Measurements from ENCODE around the gene VEGFD. TPM values are rescaled to one million over a fixed set of nuclear protein-coding genes. Genes with fewer than 3 reads are reported as not detected.

The VEGFD gene
- total and polyA plus RNA-seq, 2 donors from 2014 or later = 1.2 to 1.5 TPM

GRCh38 chrX:15320297-15320696 lies 63.9 kb downstream of the VEGFD start:
- Histone ChIP-seq H3K9ac (ENCODE audit: low read length in 3 of 3) (no peak overlapping the region), H3K36me3 (ENCODE audit: control insufficient read depth in 2 of 3, insufficient read depth in 3 of 3, low read length in 3 of 3) (peaks cover 0 to 4% (median 2%) of the 10 kb centered on the region in 3 donors), H3K4me1 (ENCODE audit: control insufficient read depth in 2 of 3, insufficient read depth in 2 of 3, low read depth in 1 of 3, low read length in 3 of 3) (no peaks in the 10 kb centered on the region), H3K27ac (ENCODE audit: low read depth in 2 of 2, low read length in 2 of 2) (no peak overlapping the region), H3K9me3 (ENCODE audit: control insufficient read depth in 2 of 3, insufficient read depth in 1 of 3, low read length in 3 of 3) (no peaks in the 10 kb centered on the region), H3K27me3 (ENCODE audit: control insufficient read depth, insufficient read depth, low read length) (peaks cover 6% of the 10 kb centered on the region), H3K4me3 (ENCODE audit: low read length in 3 of 3) (no peak overlapping the region)
- intact Hi-C loops (cut with DNase I) = no loop called here
- no peak for TF ChIP-seq CTCF (IDR thresholded peaks at IDR 0.05; ENCODE audit: borderline replicate concordance, extremely low read depth, insufficient read depth)
- no peak for DNase-seq
- no peak for FAIRE-seq

GRCh38 chrX:15319075-15319474 lies 65.1 kb downstream of the VEGFD start:
- Histone ChIP-seq H3K27ac (ENCODE audit: low read depth in 2 of 2, low read length in 2 of 2) (no peak overlapping the region), H3K4me1 (ENCODE audit: control insufficient read depth in 2 of 3, insufficient read depth in 2 of 3, low read depth in 1 of 3, low read length in 3 of 3) (no peaks in the 10 kb centered on the region), H3K9me3 (ENCODE audit: control insufficient read depth in 2 of 3, insufficient read depth in 1 of 3, low read length in 3 of 3) (no peaks in the 10 kb centered on the region), H3K36me3 (ENCODE audit: control insufficient read depth in 2 of 3, insufficient read depth in 3 of 3, low read length in 3 of 3) (no peaks in the 10 kb centered on the region), H3K9ac (ENCODE audit: low read length in 3 of 3) (no peak overlapping the region), H3K4me3 (ENCODE audit: low read length in 3 of 3) (no peak overlapping the region), H3K27me3 (ENCODE audit: control insufficient read depth, insufficient read depth, low read length) (peaks cover 4% of the 10 kb centered on the region)
- TF ChIP-seq CTCF (IDR thresholded peaks at IDR 0.05; ENCODE audit: borderline replicate concordance, extremely low read depth, insufficient read depth) = no peak
- DNase-seq (no peak), FAIRE-seq (peak; percentile 3)
- intact Hi-C loops (cut with DNase I) = no loop called here

GRCh38 chrX:15315509-15315908 lies 68.7 kb downstream of the VEGFD start, which contains the start of gene ASB11:
Gene ASB11, minus strand, starts transcription at chrX:15315640. Its CDS starts 35 bp downstream, at chrX:15315605.
- no peak within 1 kb of the TSS for H3K9ac ChIP-seq (ENCODE audit: low read length in 3 of 3)
- no peaks in the 10 kb centered on the region for H3K27me3 ChIP-seq (ENCODE audit: control insufficient read depth, insufficient read depth, low read length)
- TF ChIP-seq CTCF (IDR thresholded peaks at IDR 0.05; ENCODE audit: borderline replicate concordance, extremely low read depth, insufficient read depth) = no peak
- no peak within 1 kb of the TSS for H3K27ac ChIP-seq (ENCODE audit: low read depth in 2 of 2, low read length in 2 of 2)
- no peaks in the 10 kb centered on the region for H3K9me3 ChIP-seq (ENCODE audit: control insufficient read depth in 2 of 3, insufficient read depth in 1 of 3, low read length in 3 of 3)
- no peaks in the 10 kb centered on the region for H3K4me1 ChIP-seq (ENCODE audit: control insufficient read depth in 2 of 3, insufficient read depth in 2 of 3, low read depth in 1 of 3, low read length in 3 of 3)
- FAIRE-seq (no peak), DNase-seq (no peak)
- no peaks in the 10 kb centered on the region for H3K36me3 ChIP-seq (ENCODE audit: control insufficient read depth in 2 of 3, insufficient read depth in 3 of 3, low read length in 3 of 3)
- intact Hi-C loops (cut with DNase I) = no loop called here
- no peak within 1 kb of the TSS for H3K4me3 ChIP-seq (ENCODE audit: low read length in 3 of 3)

GRCh38 chrX:15314472-15314871 lies 69.7 kb downstream of the VEGFD start:
- no peak overlapping the region for H3K27ac ChIP-seq (ENCODE audit: low read depth in 2 of 2, low read length in 2 of 2)
- no peaks in the 10 kb centered on the region for H3K9me3 ChIP-seq (ENCODE audit: control insufficient read depth in 2 of 3, insufficient read depth in 1 of 3, low read length in 3 of 3)
- no peaks in the 10 kb centered on the region for H3K36me3 ChIP-seq (ENCODE audit: control insufficient read depth in 2 of 3, insufficient read depth in 3 of 3, low read length in 3 of 3)
- no peak overlapping the region for H3K4me3 ChIP-seq (ENCODE audit: low read length in 3 of 3)
- no peak for TF ChIP-seq CTCF (IDR thresholded peaks at IDR 0.05; ENCODE audit: borderline replicate concordance, extremely low read depth, insufficient read depth)
- DNase-seq (no peak), FAIRE-seq (no peak)
- intact Hi-C loops (cut with DNase I) = no loop called here
- no peaks in the 10 kb centered on the region for H3K27me3 ChIP-seq (ENCODE audit: control insufficient read depth, insufficient read depth, low read length)
- no peak overlapping the region for H3K9ac ChIP-seq (ENCODE audit: low read length in 3 of 3)
- no peaks in the 10 kb centered on the region for H3K4me1 ChIP-seq (ENCODE audit: control insufficient read depth in 2 of 3, insufficient read depth in 2 of 3, low read depth in 1 of 3, low read length in 3 of 3)
